HCT116 (cell line): ENCODE measurements around the gene MYBL2. TPM values are rescaled to one million over a fixed set of nuclear protein-coding genes. Genes with fewer than 3 reads are reported as not detected.

Experiments
- ATAC-seq: fragments of 200-7000 bp; cut with Tn5 transposase; 2 replicates; pipeline ENCODE4 v1.9.1; 2020; ENCODE audit warnings: mild to moderate bottlenecking, moderate library complexity
- BruUV-seq: library from RNA; stranded (reverse); fragments of 400-500 nt; replicated peaks from 2 replicates; lab custom pipeline; 2021; lab: Mats Ljungman, UMichigan
- CTCF ChIA-PET: fragments of 300-600 bp; sonication (Branson Sonifier 250); formaldehyde crosslinking; loops from one replicate; lab custom pipeline; 2021; ENCODE audit warnings: antibody characterized with exemption; lab: Charles Lee
- POLR2A ChIA-PET: fragments of 300-600, 350-600 bp; sonication (Branson Sonifier 250); formaldehyde crosslinking; loops from one replicate; lab custom pipeline; 2021; ENCODE audit warnings: antibody characterized with exemption; lab: Charles Lee
- RAD21 ChIA-PET, 2 experiments: fragments of 300-600 bp; sonication (Branson Sonifier 250); formaldehyde crosslinking; loops; one replicate each; lab custom pipeline; 2023; ENCODE audit warnings: low total read pairs in 2 of 2; ENCODE audit not compliant: uncharacterized antibody in 2 of 2, unreplicated experiment in 2 of 2, low non-redundant PET in 1 of 2; lab: Charles Lee
- DNase-seq: peaks from one replicate; pipeline ENCODE4 v3.0.0-alpha.2; 2010; ENCODE audit warnings: low read depth, low spot score
- H2AFZ ChIP-seq: fragments of 200-600 bp; shearing (Covaris generic), sonication (generic); 2 replicates; pipeline ENCODE4 v1.6.1; 2017; ENCODE audit warnings: low read depth, mixed run types, mixed read lengths, antibody characterized with exemption, low read length; ENCODE audit not compliant: poor library complexity, severe bottlenecking
- H3K27ac ChIP-seq: 2 replicates; pipeline ENCODE4 v1.5.1; 2012; ENCODE audit warnings: low read depth, low read length
- H3K27me3 ChIP-seq: fragments of 200-600 bp; sonication (generic); 2 replicates; pipeline ENCODE4 v1.6.1; 2016; ENCODE audit warnings: mixed run types, low read length, mixed read lengths; ENCODE audit not compliant: insufficient read depth
- H3K36me3 ChIP-seq, 2 experiments: fragments of 200-500 bp in 1 of 2; fragments of 200-600 bp in 1 of 2; sonication (Bioruptor generic) in 1 of 2; sonication (generic) in 1 of 2; 2 replicates each; pipeline versions ENCODE4 v1.5.1 to v1.6.1; 2014 to 2016; ENCODE audit warnings: low read length in 2 of 2, inconsistent platforms in 1 of 2, mixed read lengths in 1 of 2, mixed run types in 1 of 2; ENCODE audit not compliant: insufficient read depth in 2 of 2, control insufficient read depth in 1 of 2
- H3K4me1 ChIP-seq, 2 experiments: fragments of 200-600 bp in 1 of 2; sonication (generic) in 1 of 2; 2 replicates each; pipeline versions ENCODE4 v1.5.1 to v1.6.1; 2012 to 2017; ENCODE audit warnings: low read length in 2 of 2, inconsistent platforms in 1 of 2, mild to moderate bottlenecking in 1 of 2, mixed read lengths in 1 of 2, mixed run types in 1 of 2, moderate library complexity in 1 of 2; ENCODE audit not compliant: insufficient read depth in 2 of 2, control insufficient read depth in 1 of 2
- H3K4me2 ChIP-seq: fragments of 200-600 bp; sonication (generic); 2 replicates; pipeline ENCODE4 v1.6.1; 2017; ENCODE audit warnings: mixed run types, low read length, mixed read lengths
- H3K4me3 ChIP-seq, 2 experiments: fragments of 200-600 bp in 1 of 2; sonication (generic) in 1 of 2; replicated peaks in 1 of 2; 2 replicates each; pipeline ENCODE4 v1.5.1; 2011 to 2016; ENCODE audit warnings: low read length in 2 of 2, control low read depth in 1 of 2, low read depth in 1 of 2, mild to moderate bottlenecking in 1 of 2, mixed read lengths in 1 of 2, mixed run types in 1 of 2
- H3K79me2 ChIP-seq: fragments of 200-600 bp; sonication (generic); 2 replicates; pipeline ENCODE4 v1.6.1; 2017; ENCODE audit warnings: mild to moderate bottlenecking, mixed run types, low read length, moderate library complexity, mixed read lengths; ENCODE audit not compliant: insufficient read depth
- H3K9ac ChIP-seq: fragments of 200-600 bp; sonication (generic); 2 replicates; pipeline ENCODE4 v1.6.1; 2016; ENCODE audit warnings: low read length, mixed read lengths
- H3K9me2 ChIP-seq: fragments of 200-600 bp; sonication (generic), shearing (Covaris generic); 2 replicates; pipeline ENCODE4 v1.6.1; 2017; ENCODE audit warnings: mixed run types, mild to moderate bottlenecking, moderate library complexity; ENCODE audit not compliant: insufficient read depth
- H3K9me3 ChIP-seq, 2 experiments: fragments of 200-500 bp in 1 of 2; fragments of 200-600 bp in 1 of 2; sonication (Bioruptor generic) in 1 of 2; sonication (generic) in 1 of 2; 2 replicates each; pipeline ENCODE4 v1.6.1; 2014 to 2017; ENCODE audit warnings: low read length in 2 of 2, mixed read lengths in 2 of 2, inconsistent platforms in 1 of 2, low read depth in 1 of 2, mild to moderate bottlenecking in 1 of 2, mixed run types in 1 of 2, moderate library complexity in 1 of 2; ENCODE audit not compliant: control insufficient read depth in 1 of 2, insufficient read depth in 1 of 2
- H4K20me1 ChIP-seq: fragments of 200-600 bp; sonication (generic), shearing (Covaris generic); 2 replicates; pipeline ENCODE4 v1.6.1; 2017; ENCODE audit warnings: mixed run types, mild to moderate bottlenecking, moderate library complexity; ENCODE audit not compliant: insufficient read depth
- EGR1 ChIP-seq: IDR thresholded peaks from 2 replicates; pipeline ENCODE4 v1.6.1; 2012; ENCODE audit warnings: low read depth
- EZH2 ChIP-seq: fragments of 200-600 bp; sonication (generic); IDR thresholded peaks from 2 replicates; pipeline ENCODE4 v1.6.1; 2017; ENCODE audit warnings: antibody characterized with exemption, mixed run types
- POLR2AphosphoS5 ChIP-seq: IDR thresholded peaks from 2 replicates; pipeline ENCODE4 v1.6.1; 2011; ENCODE audit warnings: mild to moderate bottlenecking, low read depth, low read length, moderate library complexity
- SIN3A ChIP-seq: IDR thresholded peaks from 2 replicates; pipeline ENCODE4 v1.6.1; 2012; ENCODE audit warnings: low read depth
- SP1 ChIP-seq: IDR thresholded peaks from 2 replicates; pipeline ENCODE4 v1.6.1; 2012; ENCODE audit warnings: low read depth
- TCF7L2 ChIP-seq: IDR thresholded peaks from 2 replicates; pipeline ENCODE4 v1.7.0; 2011; ENCODE audit warnings: borderline replicate concordance, inconsistent platforms; ENCODE audit not compliant: insufficient read depth, insufficient read length; ENCODE audit errors: extremely low read depth
- ZFX ChIP-seq: fragments of 450-650 bp; IDR thresholded peaks from 2 replicates; pipeline ENCODE4 v1.6.1; 2017
- ZNF274 ChIP-seq: fragments of 200-500 bp; sonication (Bioruptor generic); IDR thresholded peaks from 2 replicates; pipeline ENCODE4 v1.6.1; 2014; ENCODE audit warnings: mild to moderate bottlenecking, low read depth, low read length, inconsistent platforms
- intact Hi-C: fragments of 100-400 bp; cut with micrococcal nuclease; formaldehyde crosslinking; loops from 2 replicates; pipeline ENCODE4 v1.10.0; 2022
- total RNA-seq: library from RNA; stranded (reverse); gene quantifications from one replicate; pipeline ENCODE4 v1.2.1, GENCODE V29; 2021; ENCODE audit not compliant: unreplicated experiment
- TF ChIP-seq, protein P1 (sequence below), 3 experiments: fragments of 200-600 bp in 1 of 3; sonication (generic) in 1 of 3; IDR thresholded peaks in 2 of 3; conservative IDR thresholded peaks in 1 of 3; 2 replicates each; pipeline ENCODE4 v1.5.1; 2012 to 2017; ENCODE audit warnings: low read depth in 2 of 3, low read length in 2 of 3, antibody characterized with exemption in 1 of 3, borderline replicate concordance in 1 of 3, control low read depth in 1 of 3, mild to moderate bottlenecking in 1 of 3, mixed read lengths in 1 of 3, mixed run types in 1 of 3, moderate library complexity in 1 of 3; ENCODE audit not compliant: insufficient read depth in 1 of 3
- TF ChIP-seq, protein P2 (sequence below): IDR thresholded peaks from 2 replicates; pipeline ENCODE4 v1.6.1; 2012
- TF ChIP-seq, protein P3 (sequence below): IDR thresholded peaks from 2 replicates; pipeline ENCODE4 v1.6.1; 2011; ENCODE audit warnings: mild to moderate bottlenecking, low read length, moderate library complexity; ENCODE audit not compliant: insufficient replicate concordance; ENCODE audit errors: extremely low read depth

Gene MYBL2
- total RNA-seq, 1 experiment from 2014 or later, result 92.1 TPM

DNA sequence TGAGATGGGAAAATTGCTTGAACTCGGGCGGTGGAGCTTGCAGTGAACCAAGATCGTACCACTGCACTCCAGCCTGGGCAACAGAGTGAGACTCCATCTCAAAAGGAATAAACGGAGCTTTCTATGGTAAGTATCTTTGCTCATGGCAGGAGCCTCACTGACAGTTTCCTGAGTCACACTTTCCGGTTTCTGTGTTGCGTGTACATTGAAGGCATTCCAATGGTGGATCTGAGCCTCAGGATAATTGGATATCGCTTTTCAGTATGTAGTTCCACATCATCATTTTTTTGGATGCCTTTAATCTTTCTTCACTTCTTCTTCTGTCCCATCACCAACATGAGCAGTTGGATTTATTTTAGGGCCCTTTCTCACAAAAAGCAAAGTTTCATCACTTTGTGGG lies 88.5 kb downstream of the MYBL2 start:
- no TSS peak for BruUV-seq
- Histone ChIP-seq H3K9me3 (no peaks in the 10 kb centered on the region), H3K27ac (no peak overlapping the region), H3K9me2 (no peaks in the 10 kb centered on the region), H2AFZ (no peak overlapping the region), H3K36me3 (no peaks in the 10 kb centered on the region), H4K20me1 (no peaks in the 10 kb centered on the region), H3K79me2 (no peaks in the 10 kb centered on the region), H3K9ac (no peak overlapping the region), H3K27me3 (no peaks in the 10 kb centered on the region), H3K4me1 (peaks cover 0 to 6% of the 10 kb centered on the region in 2 experiments; a peak in 1 of 4 replicates), H3K4me3 (no peak overlapping the region), H3K4me2 (no peak overlapping the region)
- intact Hi-C loops, result no loop called here
- TF ChIP-seq, protein P1, sequence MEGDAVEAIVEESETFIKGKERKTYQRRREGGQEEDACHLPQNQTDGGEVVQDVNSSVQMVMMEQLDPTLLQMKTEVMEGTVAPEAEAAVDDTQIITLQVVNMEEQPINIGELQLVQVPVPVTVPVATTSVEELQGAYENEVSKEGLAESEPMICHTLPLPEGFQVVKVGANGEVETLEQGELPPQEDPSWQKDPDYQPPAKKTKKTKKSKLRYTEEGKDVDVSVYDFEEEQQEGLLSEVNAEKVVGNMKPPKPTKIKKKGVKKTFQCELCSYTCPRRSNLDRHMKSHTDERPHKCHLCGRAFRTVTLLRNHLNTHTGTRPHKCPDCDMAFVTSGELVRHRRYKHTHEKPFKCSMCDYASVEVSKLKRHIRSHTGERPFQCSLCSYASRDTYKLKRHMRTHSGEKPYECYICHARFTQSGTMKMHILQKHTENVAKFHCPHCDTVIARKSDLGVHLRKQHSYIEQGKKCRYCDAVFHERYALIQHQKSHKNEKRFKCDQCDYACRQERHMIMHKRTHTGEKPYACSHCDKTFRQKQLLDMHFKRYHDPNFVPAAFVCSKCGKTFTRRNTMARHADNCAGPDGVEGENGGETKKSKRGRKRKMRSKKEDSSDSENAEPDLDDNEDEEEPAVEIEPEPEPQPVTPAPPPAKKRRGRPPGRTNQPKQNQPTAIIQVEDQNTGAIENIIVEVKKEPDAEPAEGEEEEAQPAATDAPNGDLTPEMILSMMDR (IDR thresholded peaks at IDR 0.05 in 2 of 3, conservative IDR thresholded peaks at IDR 0.05 in 1 of 3; ENCODE audit: borderline replicate concordance in 1 of 3, insufficient read depth in 1 of 3, low read depth in 2 of 3, low read length in 2 of 3), result no peak
- TF ChIP-seq, protein P2, sequence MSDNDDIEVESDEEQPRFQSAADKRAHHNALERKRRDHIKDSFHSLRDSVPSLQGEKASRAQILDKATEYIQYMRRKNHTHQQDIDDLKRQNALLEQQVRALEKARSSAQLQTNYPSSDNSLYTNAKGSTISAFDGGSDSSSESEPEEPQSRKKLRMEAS, result no peak
- TF ChIP-seq EGR1 (no peak), ZNF274 (no peak), TCF7L2 (no peak), SIN3A (no peak), POLR2AphosphoS5 (no peak), ZFX (no peak), SP1 (no peak), EZH2 (no peak)
- TF ChIP-seq, protein P3, sequence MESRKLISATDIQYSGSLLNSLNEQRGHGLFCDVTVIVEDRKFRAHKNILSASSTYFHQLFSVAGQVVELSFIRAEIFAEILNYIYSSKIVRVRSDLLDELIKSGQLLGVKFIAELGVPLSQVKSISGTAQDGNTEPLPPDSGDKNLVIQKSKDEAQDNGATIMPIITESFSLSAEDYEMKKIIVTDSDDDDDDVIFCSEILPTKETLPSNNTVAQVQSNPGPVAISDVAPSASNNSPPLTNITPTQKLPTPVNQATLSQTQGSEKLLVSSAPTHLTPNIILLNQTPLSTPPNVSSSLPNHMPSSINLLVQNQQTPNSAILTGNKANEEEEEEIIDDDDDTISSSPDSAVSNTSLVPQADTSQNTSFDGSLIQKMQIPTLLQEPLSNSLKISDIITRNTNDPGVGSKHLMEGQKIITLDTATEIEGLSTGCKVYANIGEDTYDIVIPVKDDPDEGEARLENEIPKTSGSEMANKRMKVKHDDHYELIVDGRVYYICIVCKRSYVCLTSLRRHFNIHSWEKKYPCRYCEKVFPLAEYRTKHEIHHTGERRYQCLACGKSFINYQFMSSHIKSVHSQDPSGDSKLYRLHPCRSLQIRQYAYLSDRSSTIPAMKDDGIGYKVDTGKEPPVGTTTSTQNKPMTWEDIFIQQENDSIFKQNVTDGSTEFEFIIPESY, result no peak
- POLR2A ChIA-PET, result no interaction called here
- DNase-seq, result no peak
- RAD21 ChIA-PET, result no interaction called here
- CTCF ChIA-PET, result interaction anchor here (0.7 kb wide), 1 partner anchor 325 kb away, joined by 3 read pairs; no protein-coding TSS in a partner anchor
- ATAC-seq, result no peak
